Fibroblast of lung (primary cell): ENCODE results near the gene ARAP2. TPM values are rescaled to one million over a fixed set of nuclear protein-coding genes. Genes with fewer than 3 reads are reported as not detected.

Source experiments
- DNase-seq, 2 donors: peaks; one replicate each; pipeline versions ENCODE4 v3.0.0 to v3.0.0-alpha.2; 2010; ENCODE audit warnings: low read depth in 2 of 2
- H2AFZ ChIP-seq: 2 replicates; pipeline ENCODE4 v1.5.1; 2012; ENCODE audit warnings: low read length, control low read depth, inconsistent platforms
- H3K27ac ChIP-seq: 2 replicates; pipeline ENCODE4 v1.5.1; 2011; ENCODE audit warnings: low read length, control low read depth; ENCODE audit not compliant: insufficient read depth
- H3K27me3 ChIP-seq: 2 replicates; pipeline ENCODE4 v1.5.1; 2011; ENCODE audit warnings: mild to moderate bottlenecking, low read length; ENCODE audit not compliant: control insufficient read depth, insufficient read depth
- H3K36me3 ChIP-seq: 2 replicates; pipeline ENCODE4 v1.5.1; 2011; ENCODE audit warnings: low read length; ENCODE audit not compliant: control insufficient read depth, insufficient read depth
- H3K4me1 ChIP-seq: 2 replicates; pipeline ENCODE4 v1.5.1; 2011; ENCODE audit warnings: low read length; ENCODE audit not compliant: control insufficient read depth, insufficient read depth; ENCODE audit errors: extremely low read depth
- H3K4me2 ChIP-seq: 2 replicates; pipeline ENCODE4 v1.5.1; 2011; ENCODE audit warnings: low read length, control low read depth; ENCODE audit not compliant: insufficient read depth; ENCODE audit errors: extremely low read depth
- H3K4me3 ChIP-seq, 4 experiments: fragments of 200-600 bp in 1 of 4; sonication (generic) in 1 of 4; replicated peaks in 1 of 4; 2 replicates each; pipeline ENCODE4 v1.5.1; 2011 to 2016; ENCODE audit warnings: low read length in 4 of 4, low read depth in 3 of 4, mild to moderate bottlenecking in 3 of 4, control low read depth in 2 of 4, inconsistent platforms in 1 of 4, mixed read lengths in 1 of 4; ENCODE audit not compliant: insufficient read depth in 1 of 4; ENCODE audit errors: control extremely low read depth in 1 of 4
- H3K79me2 ChIP-seq: 2 replicates; pipeline ENCODE4 v1.5.1; 2012; ENCODE audit warnings: mild to moderate bottlenecking, low read length, inconsistent platforms; ENCODE audit not compliant: control insufficient read depth, insufficient read depth
- H3K9ac ChIP-seq: 2 replicates; pipeline ENCODE4 v1.5.1; 2011; ENCODE audit warnings: mild to moderate bottlenecking, low read length, control low read depth; ENCODE audit not compliant: insufficient read depth
- H3K9me3 ChIP-seq: 2 replicates; pipeline ENCODE4 v1.5.1; 2012; ENCODE audit warnings: low read depth, low read length; ENCODE audit not compliant: control insufficient read depth, insufficient read depth
- H4K20me1 ChIP-seq: 2 replicates; pipeline ENCODE4 v1.5.1; 2011; ENCODE audit warnings: low read length; ENCODE audit not compliant: control insufficient read depth, insufficient read depth; ENCODE audit errors: extremely low read depth
- EZH2 ChIP-seq: IDR thresholded peaks from 2 replicates; pipeline ENCODE4 v1.5.1; 2012; ENCODE audit warnings: low read length, control low read depth, mild to moderate bottlenecking; ENCODE audit errors: missing control alignments
- polyA plus RNA-seq, 2 donors: library from polyadenylated mRNA; depleted of rRNA in 1 of 2; stranded (reverse) in 1 of 2; unstranded in 1 of 2; fragments of >200 nt; gene quantifications; 2 replicates each; pipeline ENCODE4 v1.2.1, GENCODE V29; 2011 to 2012; ENCODE audit warnings: missing spikeins in 1 of 2
- total RNA-seq: library from RNA; depleted of rRNA; stranded (reverse); fragments of >200 nt; gene quantifications from 2 replicates; pipeline ENCODE4 v1.2.1, GENCODE V29; 2014
- TF ChIP-seq, protein P1 (sequence below), 2 donors: IDR thresholded peaks in 1 of 2; conservative IDR thresholded peaks in 1 of 2; 1 replicate in 1 of 2; 2 replicates in 1 of 2; pipeline ENCODE4 v1.5.1; 2011 to 2012; ENCODE audit warnings: low read length in 2 of 2, control low read depth in 1 of 2, inconsistent platforms in 1 of 2, low read depth in 1 of 2, mild to moderate bottlenecking in 1 of 2

The ARAP2 gene
- total and polyA plus RNA-seq, 2 donors (not counting 1 experiment from before 2014, with no cell fraction given) = 0.05 to 3.0 TPM

DNA sequence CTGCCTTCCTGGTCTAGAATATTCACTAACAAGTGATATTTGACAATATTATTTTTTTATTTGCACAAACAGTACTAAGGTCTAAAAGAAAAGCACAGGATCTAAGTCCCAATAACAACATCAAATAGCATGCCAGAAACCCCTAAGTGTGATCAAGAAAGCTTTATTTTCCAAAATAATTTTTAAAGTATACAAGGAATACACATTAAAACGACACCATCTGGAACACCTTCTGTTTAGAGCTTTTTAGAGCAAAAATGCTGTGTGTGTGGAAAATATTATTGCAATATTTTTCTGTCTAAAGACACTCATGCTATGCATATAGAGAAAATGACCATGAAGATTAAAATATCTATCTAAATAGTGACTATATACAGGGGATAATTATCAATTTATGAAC, 103.1 kb downstream of the ARAP2 start:
- Histone ChIP-seq H2AFZ (no peak overlapping the region), H3K9ac (no peak overlapping the region), H3K9me3 (no peaks in the 10 kb centered on the region), H3K79me2 (no peaks in the 10 kb centered on the region), H3K36me3 (no peaks in the 10 kb centered on the region), H3K4me2 (no peak overlapping the region), H3K27me3 (no peaks in the 10 kb centered on the region), H4K20me1 (no peaks in the 10 kb centered on the region), H3K4me1 (no peaks in the 10 kb centered on the region), H3K27ac (no peak overlapping the region), H3K4me3 (no peak overlapping the region)
- DNase-seq = no peak
- TF ChIP-seq, protein P1, sequence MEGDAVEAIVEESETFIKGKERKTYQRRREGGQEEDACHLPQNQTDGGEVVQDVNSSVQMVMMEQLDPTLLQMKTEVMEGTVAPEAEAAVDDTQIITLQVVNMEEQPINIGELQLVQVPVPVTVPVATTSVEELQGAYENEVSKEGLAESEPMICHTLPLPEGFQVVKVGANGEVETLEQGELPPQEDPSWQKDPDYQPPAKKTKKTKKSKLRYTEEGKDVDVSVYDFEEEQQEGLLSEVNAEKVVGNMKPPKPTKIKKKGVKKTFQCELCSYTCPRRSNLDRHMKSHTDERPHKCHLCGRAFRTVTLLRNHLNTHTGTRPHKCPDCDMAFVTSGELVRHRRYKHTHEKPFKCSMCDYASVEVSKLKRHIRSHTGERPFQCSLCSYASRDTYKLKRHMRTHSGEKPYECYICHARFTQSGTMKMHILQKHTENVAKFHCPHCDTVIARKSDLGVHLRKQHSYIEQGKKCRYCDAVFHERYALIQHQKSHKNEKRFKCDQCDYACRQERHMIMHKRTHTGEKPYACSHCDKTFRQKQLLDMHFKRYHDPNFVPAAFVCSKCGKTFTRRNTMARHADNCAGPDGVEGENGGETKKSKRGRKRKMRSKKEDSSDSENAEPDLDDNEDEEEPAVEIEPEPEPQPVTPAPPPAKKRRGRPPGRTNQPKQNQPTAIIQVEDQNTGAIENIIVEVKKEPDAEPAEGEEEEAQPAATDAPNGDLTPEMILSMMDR (conservative IDR thresholded peaks at IDR 0.05 in 1 of 2, IDR thresholded peaks at IDR 0.05 in 1 of 2; ENCODE audit: low read depth in 1 of 2, low read length in 2 of 2) = no peak
- no peak for TF ChIP-seq EZH2

DNA sequence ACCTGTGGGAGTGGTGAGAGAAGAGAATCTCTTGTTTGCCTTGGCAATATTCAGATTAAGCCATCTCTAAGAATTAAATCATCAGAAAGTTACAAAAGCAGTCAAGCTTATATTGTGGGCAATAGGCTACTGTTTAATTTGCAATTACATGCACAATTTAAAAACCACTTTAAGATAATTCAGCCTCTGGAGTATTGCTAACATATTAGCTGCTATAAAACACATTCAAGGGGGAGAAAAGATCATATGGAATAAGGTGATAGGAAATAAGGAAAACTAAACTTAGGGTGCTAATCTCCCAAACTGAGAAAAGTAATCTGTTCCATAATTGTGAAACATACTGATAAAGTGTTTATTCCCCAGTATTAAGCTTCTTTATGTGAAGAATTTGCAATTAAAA, 103.9 kb downstream of the ARAP2 start:
- H2AFZ ChIP-seq = no peak overlapping the region
- no peak for DNase-seq

DNA sequence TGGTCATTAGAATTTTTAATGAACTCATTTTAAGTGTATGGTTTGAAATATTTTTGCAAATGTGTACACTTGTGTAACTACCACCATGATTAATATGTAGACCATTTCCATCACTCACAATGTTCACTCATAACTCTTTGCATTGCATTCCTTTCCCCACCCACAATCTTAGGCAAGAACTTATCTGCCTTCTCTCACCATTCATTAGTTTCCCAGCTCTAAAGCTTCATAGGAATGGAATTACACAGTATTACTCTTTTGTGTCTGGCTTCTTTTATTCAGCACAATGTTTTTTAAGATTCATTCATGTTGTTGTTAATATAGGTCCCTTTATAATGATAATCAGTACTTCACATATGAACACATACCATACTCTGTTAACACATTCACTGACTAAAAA, 106.1 kb downstream of the ARAP2 start:
- Histone ChIP-seq H3K27me3 (no peaks in the 10 kb centered on the region), H3K36me3 (no peaks in the 10 kb centered on the region), H2AFZ (no peak overlapping the region), H3K4me3 (no peak overlapping the region), H3K4me1 (no peaks in the 10 kb centered on the region), H3K4me2 (no peak overlapping the region), H3K9ac (no peak overlapping the region), H4K20me1 (no peaks in the 10 kb centered on the region), H3K9me3 (no peaks in the 10 kb centered on the region), H3K27ac (no peak overlapping the region), H3K79me2 (no peaks in the 10 kb centered on the region)
- peak; percentile 6 to 90 for DNase-seq
- TF ChIP-seq, protein P1 (conservative IDR thresholded peaks at IDR 0.05 in 1 of 2, IDR thresholded peaks at IDR 0.05 in 1 of 2; ENCODE audit: low read depth in 1 of 2, low read length in 2 of 2) = no peak
- TF ChIP-seq EZH2 = no peak

More for the DNA sequence above, 103.9 kb downstream of the ARAP2 start:
- H3K9ac ChIP-seq = no peak overlapping the region
- no peaks in the 10 kb centered on the region for H3K79me2 ChIP-seq
- H3K27me3 ChIP-seq = no peaks in the 10 kb centered on the region
- H3K36me3 ChIP-seq = no peaks in the 10 kb centered on the region
- H4K20me1 ChIP-seq = no peaks in the 10 kb centered on the region
- no peaks in the 10 kb centered on the region for H3K9me3 ChIP-seq
- no peaks in the 10 kb centered on the region for H3K4me1 ChIP-seq
- H3K27ac ChIP-seq = no peak overlapping the region
- H3K4me3 ChIP-seq = no peak overlapping the region
- TF ChIP-seq, protein P1 (conservative IDR thresholded peaks at IDR 0.05 in 1 of 2, IDR thresholded peaks at IDR 0.05 in 1 of 2; ENCODE audit: low read depth in 1 of 2, low read length in 2 of 2) = no peak
- no peak for TF ChIP-seq EZH2
- H3K4me2 ChIP-seq = no peak overlapping the region
